Measurements from ENCODE around the gene AP1S3.

DNA sequence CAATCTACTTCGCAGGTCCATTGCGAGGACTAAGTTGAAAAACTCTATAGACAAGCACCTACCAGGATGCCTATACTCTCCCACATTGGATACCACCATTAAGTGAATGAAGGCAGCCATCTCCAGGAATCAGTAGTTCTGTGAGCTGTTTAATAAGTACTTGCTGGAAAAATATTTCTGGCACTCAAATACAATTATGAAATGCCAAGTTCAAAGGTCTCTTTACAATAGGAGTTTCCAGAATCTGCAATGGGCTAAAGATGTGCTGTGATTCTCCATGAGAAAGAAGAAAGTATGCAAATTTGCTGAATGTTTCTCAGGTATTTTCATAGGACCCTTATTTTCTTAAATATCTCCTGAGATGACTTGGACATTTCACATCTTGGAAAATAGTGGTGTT is 103.0 kb downstream of the AP1S3 start:
- TF ChIP-seq POLR2A (IDR thresholded peaks at IDR 0.05; ENCODE audit: low read length) (no peak), GATA1 (IDR thresholded peaks at IDR 0.05; ENCODE audit: low read depth, low read length) (no peak)
